ENCODE data around the gene GPRC5D. TPM values are rescaled to one million over a fixed set of nuclear protein-coding genes. Genes with fewer than 3 reads are reported as not detected.

Gene GPRC5D
- total and polyA plus RNA-seq, 3 donors from 2014 or later: 0.68 to 5.5 (median 4.0) TPM

GRCh38 chr12:12891080-12891880, 60.7 kb downstream of the GPRC5D start, which contains the start of gene GPRC5A:
Gene GPRC5A, plus strand, starts transcription at chr12:12891562. Its CDS starts 16,688 bp downstream, at chr12:12908250.
- Histone ChIP-seq H3K27me3 (no peaks in the 10 kb centered on the region), H3K4me1 (peaks cover 14% of the 10 kb centered on the region), H3K27ac (peak within 1 kb of the TSS; percentile 72 to 76), H3K36me3 (ENCODE audit: low read depth, missing control alignments) (no peaks in the 10 kb centered on the region), H3K4me3 (peak within 1 kb of the TSS; percentile 24 to 57), H3K9me3 (no peaks in the 10 kb centered on the region)
- 1% methylated on average over 50 of the region's 50 CpGs for WGBS, 2 donors
- peak; percentile 87 for DNase-seq
- intact Hi-C loops (cut with DNase I; ENCODE audit: low total_unique reads): no loop called here
- TF ChIP-seq POLR2A (IDR thresholded peaks at IDR 0.05) (no peak), CTCF (IDR thresholded peaks at IDR 0.05) (no peak)

MicroRNAs encoded within 50 kb of the gene (microRNA counts, 767-probe panel; counts per million panel counts)
- microRNA hsa-miR-614: 0 to 152 counts per million in 2 donors

Small RNAs within 50 kb of the gene (small RNA-seq; reads per million reads assigned to genes)
- gene RF00604: 0 to 0.18 reads per million in 2 donors

Other genes with a start within 250 kb of the GPRC5D start
- gene CDKN1B, start 234.8 kb downstream of the GPRC5D start, total RNA-seq: 10 to 100 TPM; 76.1 to 98.9 TPM
- 59.2 TPM for gene CDKN1B, start 234.8 kb downstream of the GPRC5D start, polyA plus RNA-seq (ENCODE audit: insufficient read depth, low read depth, low replicate concordance)
- 1 to 10 TPM; 9.2 to 9.7 TPM for gene APOLD1, start 166.5 kb downstream of the GPRC5D start, total RNA-seq
- gene APOLD1, start 166.5 kb downstream of the GPRC5D start, polyA plus RNA-seq (ENCODE audit: insufficient read depth, low read depth, low replicate concordance): 8.2 TPM
- 10 to 100 TPM; 82.4 to 85.4 TPM for gene DDX47, start 138.8 kb downstream of the GPRC5D start, total RNA-seq
- gene DDX47, start 138.8 kb downstream of the GPRC5D start, polyA plus RNA-seq (ENCODE audit: insufficient read depth, low read depth, low replicate concordance): 52.4 TPM
- 1 to 10 TPM; 1.9 to 2.7 TPM for gene GPRC5A, start 60.6 kb downstream of the GPRC5D start, total RNA-seq
- gene GPRC5A, start 60.6 kb downstream of the GPRC5D start, polyA plus RNA-seq (ENCODE audit: insufficient read depth, low read depth, low replicate concordance): 2.8 TPM
- gene HEBP1, start 48.1 kb upstream of the GPRC5D start, total RNA-seq: 10 to 100 TPM; 48.7 to 55.6 TPM
- gene HEBP1, start 48.1 kb upstream of the GPRC5D start, polyA plus RNA-seq (ENCODE audit: insufficient read depth, low read depth, low replicate concordance): 57.3 TPM
- 10 to 100 TPM; 11.0 to 13.2 TPM for gene FAM234B, start 92.2 kb upstream of the GPRC5D start, total RNA-seq
- 13.0 TPM for gene FAM234B, start 92.2 kb upstream of the GPRC5D start, polyA plus RNA-seq (ENCODE audit: insufficient read depth, low read depth, low replicate concordance)
- gene GSG1, start 151.5 kb upstream of the GPRC5D start, total RNA-seq: 100 to 1,000 TPM; 133 to 449 TPM
- gene GSG1, start 151.5 kb upstream of the GPRC5D start, polyA plus RNA-seq (ENCODE audit: insufficient read depth, low read depth, low replicate concordance): 695 TPM
- gene EMP1, start 244.6 kb upstream of the GPRC5D start, total RNA-seq: 10 to 100 TPM; 14.1 to 29.2 TPM
- 59.4 TPM for gene EMP1, start 244.6 kb upstream of the GPRC5D start, polyA plus RNA-seq (ENCODE audit: insufficient read depth, low read depth, low replicate concordance)

All from testis (tissue), 3 donors.